ENCODE data around the gene PHF13.

PHF13 gene

DNA sequence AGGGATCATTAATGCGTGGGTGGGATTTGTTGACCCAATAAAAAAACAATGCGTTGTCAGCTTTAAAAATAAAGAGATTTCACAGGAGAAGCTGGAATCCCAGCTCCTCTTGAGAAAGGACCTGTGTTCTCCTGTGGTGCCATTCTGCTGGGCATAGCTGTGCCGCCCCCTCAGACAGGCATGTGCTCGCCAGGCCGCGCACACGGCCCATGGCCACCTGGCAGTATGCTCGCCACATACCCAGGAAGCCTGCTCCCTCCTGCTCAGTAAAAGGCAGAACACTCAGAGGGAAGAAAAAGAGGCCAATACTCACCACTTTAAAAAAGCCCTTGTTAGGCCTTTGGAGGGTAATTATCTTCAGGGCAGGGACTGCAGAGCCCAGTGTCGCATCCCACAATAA lies 24.2 kb downstream of the PHF13 start:
- TF ChIP-seq GATA3 (IDR thresholded peaks at IDR 0.05; ENCODE audit: low read depth, low read length) = no peak
- TF ChIP-seq GATA2 (IDR thresholded peaks at IDR 0.05; ENCODE audit: low read depth, low read length) = no peak

GRCh38 chr1:6638226-6638625 lies 24.7 kb downstream of the PHF13 start:
- TF ChIP-seq GATA2 (IDR thresholded peaks at IDR 0.05; ENCODE audit: low read depth, low read length) = no peak

DNA sequence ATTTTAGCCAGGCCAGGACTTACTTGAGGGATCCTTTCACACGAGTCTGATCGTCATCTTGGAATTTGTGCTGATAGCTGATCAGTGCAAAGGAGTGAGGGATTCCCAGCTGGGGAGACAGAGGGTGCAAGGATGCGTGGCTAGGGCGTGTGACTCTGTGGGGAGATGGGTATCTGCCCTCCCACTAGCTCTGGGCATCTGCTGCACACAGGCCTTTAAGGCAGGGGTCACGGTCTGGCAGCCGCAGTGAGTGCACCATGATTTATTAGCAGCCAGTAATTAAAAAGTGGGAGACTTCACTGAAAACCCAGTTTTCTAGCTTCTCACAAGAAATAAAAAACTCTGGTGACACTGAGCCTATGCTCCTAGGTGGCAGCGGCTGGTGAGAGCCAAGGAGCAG lies 31.5 kb downstream of the PHF13 start:
- no peak for TF ChIP-seq GATA2 (IDR thresholded peaks at IDR 0.05; ENCODE audit: low read depth, low read length)
- no peak for TF ChIP-seq GATA3 (IDR thresholded peaks at IDR 0.05; ENCODE audit: low read depth, low read length)

DNA sequence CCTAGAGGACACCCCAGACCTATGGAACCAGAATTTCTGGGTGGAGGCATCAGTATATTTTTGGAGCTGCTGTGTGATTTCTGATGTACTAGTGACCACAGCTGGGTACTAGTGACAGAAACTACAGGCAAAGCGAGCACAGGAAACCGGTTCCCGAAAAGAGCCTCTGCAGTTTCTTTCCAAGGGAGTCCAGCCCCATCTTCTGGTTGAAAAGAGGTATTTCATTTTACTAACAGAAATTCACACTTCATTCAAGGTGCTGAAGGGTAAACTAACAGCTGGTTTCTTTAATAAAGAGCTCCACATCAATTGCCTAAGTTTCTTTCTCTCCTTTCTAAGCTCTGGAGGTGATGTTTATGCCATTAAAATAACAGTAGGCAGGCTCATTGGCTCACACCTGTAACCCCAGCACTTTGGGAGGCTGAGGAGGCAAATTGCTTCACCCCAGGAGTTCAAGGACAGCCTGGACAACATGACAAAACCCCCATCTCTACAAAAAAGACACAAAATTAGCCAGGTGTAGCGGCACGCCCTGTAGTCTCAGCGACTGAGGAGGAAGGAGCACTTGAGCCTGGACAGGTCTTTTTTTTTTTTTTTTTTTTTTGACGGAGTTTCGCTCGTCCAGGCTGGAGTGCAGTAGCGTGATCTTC lies 33.1 kb downstream of the PHF13 start:
- TF ChIP-seq GATA2 (IDR thresholded peaks at IDR 0.05; ENCODE audit: low read depth, low read length) (no peak), GATA3 (IDR thresholded peaks at IDR 0.05; ENCODE audit: low read depth, low read length) (no peak)

GRCh38 chr1:6648556-6648955 lies 35.0 kb downstream of the PHF13 start:
- TF ChIP-seq GATA2 (IDR thresholded peaks at IDR 0.05; ENCODE audit: low read depth, low read length) (no peak), GATA3 (IDR thresholded peaks at IDR 0.05; ENCODE audit: low read depth, low read length) (no peak)

- TF ChIP-seq GATA2 (IDR thresholded peaks at IDR 0.05; ENCODE audit: low read depth, low read length) (no peak), GATA3 (IDR thresholded peaks at IDR 0.05; ENCODE audit: low read depth, low read length) (no peak)
These were observed 38.4 kb downstream of the PHF13 start for GRCh38 chr1:6651909-6652308.

DNA sequence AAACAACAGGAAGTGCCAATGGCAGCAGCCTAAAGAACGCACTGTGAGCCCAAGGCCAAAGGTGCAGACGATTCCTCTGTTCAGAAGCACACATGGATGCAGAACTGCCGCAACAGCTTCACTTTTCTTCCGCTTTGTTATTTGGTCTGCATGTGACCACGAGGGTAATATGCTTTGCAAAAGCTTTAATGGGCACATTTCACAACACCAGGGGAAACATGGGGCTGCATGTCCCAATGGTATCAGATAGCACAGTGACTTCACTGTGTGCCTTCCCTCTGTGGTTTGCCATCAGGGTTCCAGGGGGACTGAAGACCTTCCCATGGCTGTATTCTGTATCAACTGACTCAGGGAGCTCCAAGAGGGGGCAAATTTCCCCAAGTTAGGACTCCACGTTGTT lies 39.5 kb downstream of the PHF13 start:
- TF ChIP-seq GATA3 (IDR thresholded peaks at IDR 0.05; ENCODE audit: low read depth, low read length) (no peak), GATA2 (IDR thresholded peaks at IDR 0.05; ENCODE audit: low read depth, low read length) (no peak)

- TF ChIP-seq GATA2 (IDR thresholded peaks at IDR 0.05; ENCODE audit: low read depth, low read length) = no peak
- TF ChIP-seq GATA3 (IDR thresholded peaks at IDR 0.05; ENCODE audit: low read depth, low read length) = no peak
These were observed 40.1 kb downstream of the PHF13 start for GRCh38 chr1:6653436-6654290.

DNA sequence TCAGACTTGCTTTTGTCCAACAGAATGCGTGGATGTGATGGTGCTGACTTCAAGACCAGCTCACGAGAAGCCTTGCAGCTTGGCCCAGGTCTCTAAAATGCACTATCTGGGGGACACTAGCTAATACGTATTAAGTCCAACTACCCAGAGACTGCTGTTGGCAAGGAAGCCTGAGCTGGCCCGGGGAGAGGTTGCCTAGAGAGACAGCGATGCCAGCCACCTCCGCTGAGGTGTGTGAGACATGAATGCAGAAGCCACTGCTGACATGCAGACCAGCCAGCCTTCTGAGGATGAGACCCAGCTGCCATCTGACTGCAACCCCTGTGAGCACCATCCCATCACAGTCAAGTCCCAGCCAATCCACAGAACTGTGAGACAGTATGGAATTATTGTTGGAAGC lies 43.6 kb downstream of the PHF13 start:
- TF ChIP-seq GATA2 (IDR thresholded peaks at IDR 0.05; ENCODE audit: low read depth, low read length) = no peak
- TF ChIP-seq GATA3 (IDR thresholded peaks at IDR 0.05; ENCODE audit: low read depth, low read length) = no peak

GRCh38 chr1:6658359-6659060 lies 45.0 kb downstream of the PHF13 start:
- TF ChIP-seq GATA3 (IDR thresholded peaks at IDR 0.05; ENCODE audit: low read depth, low read length) (no peak), GATA2 (IDR thresholded peaks at IDR 0.05; ENCODE audit: low read depth, low read length) (no peak)

GRCh38 chr1:6660415-6661049 lies 47.0 kb downstream of the PHF13 start:
- no peak for TF ChIP-seq GATA2 (IDR thresholded peaks at IDR 0.05; ENCODE audit: low read depth, low read length)
- no peak for TF ChIP-seq GATA3 (IDR thresholded peaks at IDR 0.05; ENCODE audit: low read depth, low read length)

DNA sequence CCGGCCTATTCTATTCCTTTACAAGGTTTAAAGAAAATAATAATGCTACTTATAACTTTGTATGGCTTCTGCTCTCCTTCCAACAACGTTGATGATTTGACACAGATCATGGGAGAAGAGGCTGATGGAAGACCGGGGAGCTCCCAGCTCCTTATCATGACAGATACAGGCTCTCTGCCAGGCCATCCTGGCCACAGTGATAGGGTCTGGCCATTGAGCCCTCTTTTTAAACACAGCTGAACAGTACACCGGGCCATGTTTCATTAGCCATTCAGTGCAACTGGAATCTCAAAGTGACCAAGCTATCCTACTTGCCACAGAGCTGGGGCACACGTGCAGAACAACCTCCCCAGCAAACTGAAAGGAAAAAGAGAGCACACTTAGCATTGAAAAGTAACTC lies 53.2 kb downstream of the PHF13 start:
- no peak for TF ChIP-seq GATA2 (IDR thresholded peaks at IDR 0.05; ENCODE audit: low read depth, low read length)
- no peak for TF ChIP-seq GATA3 (IDR thresholded peaks at IDR 0.05; ENCODE audit: low read depth, low read length)

DNA sequence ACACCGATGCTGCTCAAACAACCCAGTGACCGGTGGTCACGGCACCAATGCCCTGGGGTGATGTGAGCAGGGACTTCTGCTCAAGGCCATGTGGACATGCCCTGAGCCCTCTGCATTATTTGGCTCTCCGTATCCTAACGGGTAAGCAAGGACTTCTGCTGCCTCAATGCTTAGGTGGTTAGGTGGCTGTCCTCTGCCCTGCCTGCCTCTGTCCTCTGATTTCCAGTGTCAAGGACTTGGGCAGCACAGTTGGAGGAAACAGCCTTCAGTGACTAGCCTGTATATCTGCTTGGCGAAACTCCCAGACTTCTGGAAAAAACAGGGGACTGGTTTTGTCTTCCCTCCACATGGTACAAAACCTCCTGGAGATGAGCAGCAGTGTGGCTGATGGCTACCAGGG lies 53.6 kb downstream of the PHF13 start:
- TF ChIP-seq GATA2 (IDR thresholded peaks at IDR 0.05; ENCODE audit: low read depth, low read length) (no peak), GATA3 (IDR thresholded peaks at IDR 0.05; ENCODE audit: low read depth, low read length) (no peak)

DNA sequence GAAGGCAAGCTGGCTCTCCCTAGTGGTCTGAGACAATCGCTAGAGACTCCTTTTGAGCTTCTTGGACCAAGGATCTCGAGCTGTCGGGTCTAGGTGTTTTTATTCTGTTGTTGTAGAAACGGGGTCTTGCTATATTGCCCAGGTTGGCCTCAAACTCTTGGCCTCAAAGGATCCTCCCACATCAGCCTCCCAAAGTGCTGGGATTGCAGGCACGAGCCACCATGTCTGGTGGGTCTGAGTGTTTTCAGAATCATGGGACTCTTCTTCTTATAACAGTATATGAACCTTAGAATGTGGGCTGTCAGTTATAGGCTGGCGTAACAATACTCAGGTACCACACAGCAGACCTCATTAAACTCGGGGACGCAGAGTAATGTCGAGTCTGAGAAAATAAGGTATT lies 55.0 kb downstream of the PHF13 start:
- TF ChIP-seq GATA3 (IDR thresholded peaks at IDR 0.05; ENCODE audit: low read depth, low read length) (no peak), GATA2 (IDR thresholded peaks at IDR 0.05; ENCODE audit: low read depth, low read length) (no peak)
